Mesenchymal stem cell (in vitro differentiated cells and primary cell): ENCODE results near the gene SLC50A1.

Experiments used
- DNase-seq: peaks from one replicate; pipeline ENCODE4 v3.0.0-alpha.2; 2013
- H2AFZ ChIP-seq: one replicate; pipeline ENCODE4 v1.6.1; 2013; ENCODE audit warnings: low read depth, mild to moderate bottlenecking, control low read depth, inconsistent platforms, low read length, moderate library complexity
- H2AK5ac ChIP-seq: 2 replicates; pipeline ENCODE4 v1.6.1; 2013; ENCODE audit warnings: low read length, moderate library complexity, mild to moderate bottlenecking, inconsistent platforms; ENCODE audit not compliant: severe bottlenecking
- H2BK120ac ChIP-seq: one replicate; pipeline ENCODE4 v1.6.1; 2013; ENCODE audit warnings: low read depth, mild to moderate bottlenecking, inconsistent platforms, low read length, moderate library complexity
- H2BK12ac ChIP-seq, 2 experiments: one replicate each; pipeline ENCODE4 v1.6.1; 2013; ENCODE audit warnings: inconsistent platforms in 2 of 2, low read length in 2 of 2, mild to moderate bottlenecking in 2 of 2, moderate library complexity in 2 of 2, control low read depth in 1 of 2
- H2BK15ac ChIP-seq: one replicate; pipeline ENCODE4 v1.6.1; 2013; ENCODE audit warnings: mild to moderate bottlenecking, low read depth, inconsistent platforms; ENCODE audit not compliant: poor library complexity, severe bottlenecking
- H2BK5ac ChIP-seq: 2 replicates; pipeline ENCODE4 v1.6.1; 2013; ENCODE audit warnings: low read depth, mild to moderate bottlenecking, low read length, control low read depth, inconsistent platforms; ENCODE audit not compliant: poor library complexity, severe bottlenecking
- H3K14ac ChIP-seq, 2 experiments: one replicate each; pipeline ENCODE4 v1.6.1; 2013; ENCODE audit warnings: inconsistent platforms in 2 of 2, low read length in 2 of 2, control low read depth in 1 of 2, mild to moderate bottlenecking in 1 of 2, moderate library complexity in 1 of 2
- H3K18ac ChIP-seq, 2 experiments: one replicate each; pipeline ENCODE4 v1.6.1; 2013; ENCODE audit warnings: inconsistent platforms in 2 of 2, low read length in 2 of 2, control low read depth in 1 of 2, low read depth in 1 of 2, mild to moderate bottlenecking in 1 of 2
- H3K23ac ChIP-seq, 2 experiments: one replicate each; pipeline ENCODE4 v1.6.1; 2013; ENCODE audit warnings: inconsistent platforms in 2 of 2, low read length in 2 of 2, mild to moderate bottlenecking in 2 of 2, moderate library complexity in 2 of 2, control low read depth in 1 of 2
- H3K27ac ChIP-seq: 2 replicates; pipeline ENCODE4 v1.5.1; 2013; ENCODE audit warnings: mild to moderate bottlenecking, moderate library complexity, low read length, control low read depth, inconsistent platforms; ENCODE audit not compliant: poor library complexity, severe bottlenecking
- H3K27me3 ChIP-seq, 2 experiments: 2 replicates each; pipeline versions ENCODE4 v1.6.1 to v1.7.0; 2013; ENCODE audit warnings: low read length in 2 of 2, mild to moderate bottlenecking in 2 of 2, moderate library complexity in 2 of 2, control low read depth in 1 of 2, inconsistent platforms in 1 of 2; ENCODE audit not compliant: control insufficient read depth in 1 of 2, insufficient read depth in 1 of 2
- H3K36me3 ChIP-seq, 2 experiments: 2 replicates each; pipeline versions ENCODE4 v1.6.1 to v1.7.0; 2013; ENCODE audit warnings: low read length in 2 of 2, control low read depth in 1 of 2, inconsistent platforms in 1 of 2, low read depth in 1 of 2, mild to moderate bottlenecking in 1 of 2; ENCODE audit not compliant: insufficient read depth in 2 of 2, control insufficient read depth in 1 of 2
- H3K4ac ChIP-seq, 2 experiments: one replicate each; pipeline ENCODE4 v1.6.1; 2013; ENCODE audit warnings: inconsistent platforms in 2 of 2, low read length in 2 of 2, mild to moderate bottlenecking in 2 of 2, moderate library complexity in 2 of 2, control low read depth in 1 of 2, low read depth in 1 of 2
- H3K4me1 ChIP-seq: 2 replicates; pipeline ENCODE4 v1.6.1; 2013; ENCODE audit warnings: low read depth, low read length, control low read depth; ENCODE audit not compliant: control insufficient read depth, insufficient read depth
- H3K4me2 ChIP-seq: 2 replicates; pipeline ENCODE4 v1.6.1; 2013; ENCODE audit warnings: low read length, mild to moderate bottlenecking, inconsistent platforms; ENCODE audit not compliant: poor library complexity, severe bottlenecking
- H3K4me3 ChIP-seq, 2 experiments: 2 replicates each; pipeline versions ENCODE4 v1.5.1 to v1.7.0; 2013; ENCODE audit warnings: low read length in 2 of 2, mild to moderate bottlenecking in 2 of 2, control low read depth in 1 of 2, low read depth in 1 of 2; ENCODE audit not compliant: insufficient read depth in 1 of 2
- H3K79me1 ChIP-seq: replicated peaks from 2 replicates; pipeline ENCODE4 v1.6.1; 2013; ENCODE audit warnings: mild to moderate bottlenecking, control low read depth, low read length, inconsistent platforms; ENCODE audit not compliant: poor library complexity, severe bottlenecking
- H3K9ac ChIP-seq: 2 replicates; pipeline ENCODE4 v1.7.0; 2013; ENCODE audit warnings: mild to moderate bottlenecking, low read length, moderate library complexity
- H3K9me3 ChIP-seq: 2 replicates; pipeline ENCODE4 v1.7.0; 2013; ENCODE audit warnings: mild to moderate bottlenecking, low read length; ENCODE audit not compliant: control insufficient read depth
- H4K8ac ChIP-seq: one replicate; pipeline ENCODE4 v1.6.1; 2013; ENCODE audit warnings: inconsistent platforms, mild to moderate bottlenecking, low read length, moderate library complexity
- H4K91ac ChIP-seq: one replicate; pipeline ENCODE4 v1.6.1; 2013; ENCODE audit warnings: mild to moderate bottlenecking, low read length, inconsistent platforms
- WGBS: methylation state at CpG from one replicate; pipeline ENCODE4 v1.1.7; 2013; ENCODE audit warnings: mixed read lengths; 5-methylcytosine and 5-hydroxymethylcytosine counted together

SLC50A1 gene

DNA sequence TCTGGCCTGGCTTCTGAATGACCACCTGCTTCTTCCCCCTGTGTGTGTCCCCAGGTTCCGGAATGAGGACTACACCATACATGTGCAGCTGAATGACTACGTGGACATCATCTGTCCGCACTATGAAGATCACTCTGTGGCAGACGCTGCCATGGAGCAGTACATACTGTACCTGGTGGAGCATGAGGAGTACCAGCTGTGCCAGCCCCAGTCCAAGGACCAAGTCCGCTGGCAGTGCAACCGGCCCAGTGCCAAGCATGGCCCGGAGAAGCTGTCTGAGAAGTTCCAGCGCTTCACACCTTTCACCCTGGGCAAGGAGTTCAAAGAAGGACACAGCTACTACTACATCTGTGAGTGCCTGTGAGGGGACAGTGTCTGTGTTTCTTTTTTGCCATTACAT is 4.4 kb upstream of the SLC50A1 start:
- Histone ChIP-seq H4K91ac (no peak overlapping the region), H2BK15ac (no peak overlapping the region), H3K9ac (no peak overlapping the region), H2BK5ac (no peak overlapping the region), H3K4me3 (no peak overlapping the region), H3K4ac (no peak overlapping the region), H3K27ac (no peak overlapping the region), H3K4me2 (no peak overlapping the region), H3K18ac (no peak overlapping the region), H2BK12ac (no peak overlapping the region), H2AFZ (no peak overlapping the region), H3K9me3 (no peaks in the 10 kb centered on the region), H3K36me3 (peaks cover 0 to 16% of the 10 kb centered on the region in 2 experiments), H2AK5ac (no peak overlapping the region), H3K4me1 (peaks cover 44% of the 10 kb centered on the region), H3K23ac (no peak overlapping the region), H3K14ac (no peak overlapping the region), H4K8ac (no peak overlapping the region), H3K27me3 (peaks cover 26 to 44% of the 10 kb centered on the region in 2 experiments), H3K79me1 (no peaks in the 10 kb centered on the region), H2BK120ac (no peak overlapping the region)
- DNase-seq: no peak
- 98% methylated on average over 8 of the region's 8 CpGs for WGBS

GRCh38 chr1:155131856-155132255 is 3.8 kb upstream of the SLC50A1 start:
- Histone ChIP-seq H2AFZ (no peak overlapping the region), H4K91ac (no peak overlapping the region), H3K23ac (no peak overlapping the region), H3K4me3 (no peak overlapping the region), H3K18ac (no peak overlapping the region), H3K9ac (no peak overlapping the region), H2BK5ac (no peak overlapping the region), H3K14ac (no peak overlapping the region), H2BK12ac (peak overlapping the region in 1 of 2 experiments; percentile 15), H3K4me2 (no peak overlapping the region), H3K27me3 (peaks cover 21 to 39% of the 10 kb centered on the region in 2 experiments), H3K4me1 (peaks cover 42% of the 10 kb centered on the region), H3K4ac (no peak overlapping the region), H2AK5ac (no peak overlapping the region), H3K27ac (no peak overlapping the region), H3K9me3 (no peaks in the 10 kb centered on the region), H2BK120ac (no peak overlapping the region), H2BK15ac (no peak overlapping the region), H3K79me1 (peaks cover 3% of the 10 kb centered on the region), H3K36me3 (peaks cover 0 to 16% of the 10 kb centered on the region in 2 experiments), H4K8ac (no peak overlapping the region)
- DNase-seq: no peak
- WGBS: 36% methylated on average over 1 of the region's 2 CpGs

DNA sequence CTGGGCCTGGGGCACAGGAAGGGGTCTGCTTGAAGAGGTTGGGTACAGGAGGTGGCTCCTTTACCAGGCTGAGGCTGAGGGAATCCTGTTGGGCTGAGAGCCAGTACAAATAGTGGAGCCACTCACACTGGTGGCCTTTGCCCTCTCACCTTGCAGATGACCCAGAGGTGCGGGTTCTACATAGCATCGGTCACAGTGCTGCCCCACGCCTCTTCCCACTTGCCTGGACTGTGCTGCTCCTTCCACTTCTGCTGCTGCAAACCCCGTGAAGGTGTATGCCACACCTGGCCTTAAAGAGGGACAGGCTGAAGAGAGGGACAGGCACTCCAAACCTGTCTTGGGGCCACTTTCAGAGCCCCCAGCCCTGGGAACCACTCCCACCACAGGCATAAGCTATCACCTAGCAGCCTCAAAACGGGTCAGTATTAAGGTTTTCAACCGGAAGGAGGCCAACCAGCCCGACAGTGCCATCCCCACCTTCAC is 1.8 kb upstream of the SLC50A1 start:
- Histone ChIP-seq H2BK120ac (no peak overlapping the region), H2BK5ac (no peak overlapping the region), H3K4me2 (no peak overlapping the region), H3K4me3 (no peak overlapping the region), H3K36me3 (peaks cover 14 to 26% of the 10 kb centered on the region in 2 experiments), H3K23ac (no peak overlapping the region), H3K4ac (no peak overlapping the region), H3K18ac (no peak overlapping the region), H3K27me3 (peaks cover 2 to 20% of the 10 kb centered on the region in 2 experiments), H3K79me1 (peaks cover 12% of the 10 kb centered on the region), H4K8ac (no peak overlapping the region), H3K14ac (no peak overlapping the region), H3K9ac (peak overlapping the region; percentile 98), H3K4me1 (peaks cover 37% of the 10 kb centered on the region), H4K91ac (no peak overlapping the region), H2AK5ac (no peak overlapping the region), H2AFZ (no peak overlapping the region), H3K9me3 (no peaks in the 10 kb centered on the region), H3K27ac (no peak overlapping the region), H2BK12ac (peak overlapping the region in 1 of 2 experiments; percentile 97), H2BK15ac (no peak overlapping the region)
- no peak for DNase-seq
- WGBS: 90% methylated on average over 7 of the region's 7 CpGs

DNA sequence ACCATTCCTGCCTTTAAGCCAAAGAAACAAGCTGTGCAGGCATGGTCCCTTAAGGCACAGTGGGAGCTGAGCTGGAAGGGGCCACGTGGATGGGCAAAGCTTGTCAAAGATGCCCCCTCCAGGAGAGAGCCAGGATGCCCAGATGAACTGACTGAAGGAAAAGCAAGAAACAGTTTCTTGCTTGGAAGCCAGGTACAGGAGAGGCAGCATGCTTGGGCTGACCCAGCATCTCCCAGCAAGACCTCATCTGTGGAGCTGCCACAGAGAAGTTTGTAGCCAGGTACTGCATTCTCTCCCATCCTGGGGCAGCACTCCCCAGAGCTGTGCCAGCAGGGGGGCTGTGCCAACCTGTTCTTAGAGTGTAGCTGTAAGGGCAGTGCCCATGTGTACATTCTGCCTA is 1.3 kb upstream of the SLC50A1 start:
- no peak for DNase-seq
- H3K9ac ChIP-seq: peak overlapping the region; percentile 98
- peaks cover 15 to 26% of the 10 kb centered on the region in 2 experiments for H3K36me3 ChIP-seq
- no peaks in the 10 kb centered on the region for H3K9me3 ChIP-seq
- no peak overlapping the region for H4K91ac ChIP-seq
- peaks cover 0 to 15% of the 10 kb centered on the region in 2 experiments for H3K27me3 ChIP-seq
- peak overlapping the region in 1 of 2 experiments; percentile 34 for H3K23ac ChIP-seq
- H2AFZ ChIP-seq: no peak overlapping the region
- H2AK5ac ChIP-seq: peak overlapping the region; percentile 55
- WGBS: 77% methylated on average over 1 of the region's 1 CpG
- H2BK12ac ChIP-seq: peak overlapping the region; percentile 35 to 97
- H4K8ac ChIP-seq: no peak overlapping the region
- H2BK15ac ChIP-seq: no peak overlapping the region
- H3K4me2 ChIP-seq: peak overlapping the region; percentile 81
- peak overlapping the region; percentile 99 for H3K27ac ChIP-seq
- H3K4ac ChIP-seq: peak overlapping the region; percentile 17 to 80
- H3K4me1 ChIP-seq: peaks cover 34% of the 10 kb centered on the region
- H3K4me3 ChIP-seq: peak overlapping the region in 1 of 2 experiments; percentile 95
- no peak overlapping the region for H2BK5ac ChIP-seq
- H3K14ac ChIP-seq: peak overlapping the region in 1 of 2 experiments; percentile 46
- peak overlapping the region in 1 of 2 experiments; percentile 55 for H3K18ac ChIP-seq
- H3K79me1 ChIP-seq: peaks cover 12% of the 10 kb centered on the region
- H2BK120ac ChIP-seq: no peak overlapping the region
